SJSA1 (cell line): ENCODE results near the gene ZBTB7C. TPM values are rescaled to one million over a fixed set of nuclear protein-coding genes. Genes with fewer than 3 reads are reported as not detected.

Experiments
- DNase-seq, 2 experiments: peaks; one replicate each; pipeline ENCODE4 v3.0.0-alpha.2; 2015 to 2020; ENCODE audit warnings: low spot score in 2 of 2, low read depth in 1 of 2
- H3K27ac ChIP-seq: fragments of 250-450 bp; sonication (Bioruptor Pico); 2 replicates; pipeline ENCODE4 v1.5.1; 2020; ENCODE audit warnings: mild to moderate bottlenecking, moderate library complexity
- H3K27me3 ChIP-seq: fragments of 250-450 bp; sonication (Bioruptor Pico); replicated peaks from 2 replicates; pipeline ENCODE4 v1.5.1; 2020; ENCODE audit warnings: mild to moderate bottlenecking, moderate library complexity
- H3K36me3 ChIP-seq: fragments of 250-450 bp; sonication (Bioruptor Pico); 2 replicates; pipeline ENCODE4 v1.5.1; 2020; ENCODE audit warnings: mild to moderate bottlenecking
- H3K4me1 ChIP-seq: fragments of 250-450 bp; sonication (Bioruptor Pico); replicated peaks from 2 replicates; pipeline ENCODE4 v1.6.1; 2021; ENCODE audit warnings: mild to moderate bottlenecking
- H3K4me3 ChIP-seq: fragments of 250-450 bp; sonication (Bioruptor Pico); 2 replicates; pipeline ENCODE4 v1.5.1; 2020; ENCODE audit warnings: mild to moderate bottlenecking
- H3K9me3 ChIP-seq: fragments of 250-450 bp; sonication (Bioruptor Pico); replicated peaks from 2 replicates; pipeline ENCODE4 v1.5.1; 2020; ENCODE audit warnings: mild to moderate bottlenecking
- total RNA-seq: library from RNA; depleted of rRNA; stranded (reverse); fragments of >200 nt; shearing (Covaris generic); gene quantifications from 2 replicates; pipeline ENCODE4 v1.2.3, GENCODE V29; 2014

The ZBTB7C gene
- total RNA-seq, 1 experiment from 2014 or later, result 0.50 TPM

GRCh38 chr18:48064978-48065600, 344.1 kb downstream of the ZBTB7C start:
- H3K4me3 ChIP-seq, result no peak overlapping the region
- no peaks in the 10 kb centered on the region for H3K4me1 ChIP-seq
- H3K36me3 ChIP-seq, result no peaks in the 10 kb centered on the region
- peaks cover 20% of the 10 kb centered on the region for H3K27me3 ChIP-seq
- no peak for DNase-seq
- H3K27ac ChIP-seq, result no peak overlapping the region
- H3K9me3 ChIP-seq, result no peaks in the 10 kb centered on the region

GRCh38 chr18:48061781-48062570, 347.2 kb downstream of the ZBTB7C start:
- no peak overlapping the region for H3K4me3 ChIP-seq
- H3K36me3 ChIP-seq, result no peaks in the 10 kb centered on the region
- no peak for DNase-seq
- peaks cover 26% of the 10 kb centered on the region for H3K27me3 ChIP-seq
- no peaks in the 10 kb centered on the region for H3K4me1 ChIP-seq
- no peaks in the 10 kb centered on the region; the same call in 1 of the 2 replicates for H3K9me3 ChIP-seq
- no peak overlapping the region for H3K27ac ChIP-seq

- no peak overlapping the region for H3K27ac ChIP-seq
These were observed 348.2 kb downstream of the ZBTB7C start for GRCh38 chr18:48060970-48061369.

GRCh38 chr18:48060346-48060745, 348.8 kb downstream of the ZBTB7C start:
- no peak overlapping the region for H3K4me3 ChIP-seq
- DNase-seq, result no peak
- no peaks in the 10 kb centered on the region for H3K36me3 ChIP-seq
- no peaks in the 10 kb centered on the region; the same call in 1 of the 2 replicates for H3K9me3 ChIP-seq
- H3K27ac ChIP-seq, result no peak overlapping the region
- no peaks in the 10 kb centered on the region for H3K4me1 ChIP-seq
- peaks cover 40% of the 10 kb centered on the region for H3K27me3 ChIP-seq

More at GRCh38 chr18:48060970-48061369, 348.2 kb downstream of the ZBTB7C start:
- H3K9me3 ChIP-seq, result no peaks in the 10 kb centered on the region; the same call in 1 of the 2 replicates
- DNase-seq, result no peak
- no peak overlapping the region for H3K4me3 ChIP-seq
- H3K4me1 ChIP-seq, result no peaks in the 10 kb centered on the region
- no peaks in the 10 kb centered on the region for H3K36me3 ChIP-seq
- peaks cover 36% of the 10 kb centered on the region for H3K27me3 ChIP-seq

- Histone ChIP-seq H3K27ac (no peak overlapping the region), H3K4me3 (no peak overlapping the region), H3K4me1 (no peaks in the 10 kb centered on the region), H3K36me3 (no peaks in the 10 kb centered on the region), H3K27me3 (peaks cover 41% of the 10 kb centered on the region), H3K9me3 (no peaks in the 10 kb centered on the region; the same call in 1 of the 2 replicates)
- no peak for DNase-seq
These were observed 349.6 kb downstream of the ZBTB7C start for GRCh38 chr18:48059455-48060010.

GRCh38 chr18:48058486-48058885, 350.7 kb downstream of the ZBTB7C start:
- Histone ChIP-seq H3K4me1 (no peaks in the 10 kb centered on the region), H3K27me3 (peaks cover 45% of the 10 kb centered on the region), H3K36me3 (no peaks in the 10 kb centered on the region), H3K27ac (no peak overlapping the region), H3K9me3 (no peaks in the 10 kb centered on the region; the same call in 1 of the 2 replicates), H3K4me3 (no peak overlapping the region)
- DNase-seq, result no peak

- Histone ChIP-seq H3K36me3 (no peaks in the 10 kb centered on the region), H3K4me1 (no peaks in the 10 kb centered on the region), H3K27ac (no peak overlapping the region), H3K27me3 (peaks cover 56% of the 10 kb centered on the region), H3K9me3 (no peaks in the 10 kb centered on the region; the same call in 1 of the 2 replicates), H3K4me3 (no peak overlapping the region)
- no peak for DNase-seq
These were observed 352.2 kb downstream of the ZBTB7C start for GRCh38 chr18:48057018-48057417.

GRCh38 chr18:48055351-48055750, 353.8 kb downstream of the ZBTB7C start:
- H3K4me3 ChIP-seq, result no peak overlapping the region
- H3K27me3 ChIP-seq, result peaks cover 61% of the 10 kb centered on the region
- H3K9me3 ChIP-seq, result no peaks in the 10 kb centered on the region; the same call in 1 of the 2 replicates
- H3K4me1 ChIP-seq, result no peaks in the 10 kb centered on the region
- no peak for DNase-seq
- no peaks in the 10 kb centered on the region for H3K36me3 ChIP-seq
- no peak overlapping the region for H3K27ac ChIP-seq

GRCh38 chr18:48053881-48054816, 355.0 kb downstream of the ZBTB7C start:
- no peak overlapping the region for H3K4me3 ChIP-seq
- H3K27me3 ChIP-seq, result peaks cover 51% of the 10 kb centered on the region
- DNase-seq, result no peak
- H3K36me3 ChIP-seq, result no peaks in the 10 kb centered on the region
- no peak overlapping the region for H3K27ac ChIP-seq
- no peaks in the 10 kb centered on the region; the same call in 1 of the 2 replicates for H3K9me3 ChIP-seq
- H3K4me1 ChIP-seq, result no peaks in the 10 kb centered on the region

GRCh38 chr18:48052842-48053241, 356.3 kb downstream of the ZBTB7C start:
- Histone ChIP-seq H3K27ac (no peak overlapping the region), H3K4me1 (no peaks in the 10 kb centered on the region), H3K4me3 (no peak overlapping the region), H3K9me3 (no peaks in the 10 kb centered on the region), H3K27me3 (peaks cover 51% of the 10 kb centered on the region), H3K36me3 (no peaks in the 10 kb centered on the region)
- DNase-seq, result no peak

GRCh38 chr18:48051945-48052840, 357.0 kb downstream of the ZBTB7C start:
- Histone ChIP-seq H3K4me1 (no peaks in the 10 kb centered on the region), H3K36me3 (no peaks in the 10 kb centered on the region), H3K4me3 (no peak overlapping the region), H3K27me3 (peaks cover 55% of the 10 kb centered on the region), H3K9me3 (no peaks in the 10 kb centered on the region), H3K27ac (no peak overlapping the region)
- DNase-seq, result no peak

- Histone ChIP-seq H3K27me3 (peaks cover 42% of the 10 kb centered on the region), H3K27ac (no peak overlapping the region), H3K36me3 (no peaks in the 10 kb centered on the region), H3K4me1 (no peaks in the 10 kb centered on the region), H3K4me3 (no peak overlapping the region), H3K9me3 (no peaks in the 10 kb centered on the region)
- no peak for DNase-seq
These were observed 359.0 kb downstream of the ZBTB7C start for GRCh38 chr18:48050176-48050575.
